ENCODE measurements around the gene CGB1. TPM values are rescaled to one million over a fixed set of nuclear protein-coding genes. Genes with fewer than 3 reads are reported as not detected.
"Not testable (repeated sequence)": the region's sequence is repeated elsewhere in the genome, so short reads cannot be mapped to it uniquely, and the experiment has no call there.

CGB1 gene
- total RNA-seq, 1 donor from 2014 or later: not detected

- DNase-seq: no peak
Observed at GRCh38 chr19:49057636-49058234, 21.0 kb upstream of the CGB1 start, which contains the start of gene CGB7. Gene CGB7 (minus strand): TSS chr19:49057749. CDS start chr19:49055375, 2,374 bp downstream.

- DNase-seq: not testable (repeated sequence)
Observed at GRCh38 chr19:49056902-49057596, 20.4 kb upstream of the CGB1 start.

GRCh38 chr19:49056101-49056901, 19.6 kb upstream of the CGB1 start:
- DNase-seq: no peak

- not testable (repeated sequence) for DNase-seq
Observed at GRCh38 chr19:49050376-49051033, 13.8 kb upstream of the CGB1 start.

- DNase-seq: not testable (repeated sequence)
Observed at GRCh38 chr19:49049834-49050233, 13.1 kb upstream of the CGB1 start.

GRCh38 chr19:49049011-49049410, 12.3 kb upstream of the CGB1 start, which contains the start of gene CGB8:
Gene CGB8 (minus strand): TSS chr19:49049111. CDS start chr19:49048739, 372 bp downstream.
- not testable (repeated sequence) for DNase-seq

- DNase-seq: not testable (repeated sequence)
Observed at GRCh38 chr19:49043548-49043947, 6.9 kb upstream of the CGB1 start, which contains the start of gene CGB5. Gene CGB5 (plus strand): TSS chr19:49043848. CDS start chr19:49044210, 362 bp downstream.

- DNase-seq: not testable (repeated sequence)
Observed at GRCh38 chr19:49042666-49043065, 6.0 kb upstream of the CGB1 start.

- no peak for DNase-seq
Observed at GRCh38 chr19:49042177-49042576, 5.5 kb upstream of the CGB1 start.

- not testable (repeated sequence) for DNase-seq
Observed at GRCh38 chr19:49039736-49040135, 3.0 kb upstream of the CGB1 start.

GRCh38 chr19:49038557-49039276, 2.0 kb upstream of the CGB1 start:
- not testable (repeated sequence) for DNase-seq

- not testable (repeated sequence) for DNase-seq
Observed at GRCh38 chr19:49038111-49038510, 1.4 kb upstream of the CGB1 start.

- DNase-seq: not testable (repeated sequence)
Observed at GRCh38 chr19:49031642-49032301, 4.9 kb downstream of the CGB1 start, which contains the start of gene CGB2. Gene CGB2 (plus strand): TSS chr19:49031890. CDS start chr19:49032096, 206 bp downstream.

GRCh38 chr19:49030323-49030722, 6.4 kb downstream of the CGB1 start:
- DNase-seq: not testable (repeated sequence)

GRCh38 chr19:49029749-49030148, 6.9 kb downstream of the CGB1 start:
- not testable (repeated sequence) for DNase-seq

GRCh38 chr19:49028686-49029085, 8.0 kb downstream of the CGB1 start:
- not testable (repeated sequence) for DNase-seq

GRCh38 chr19:49025599-49025998, 11.1 kb downstream of the CGB1 start:
- DNase-seq: not testable (repeated sequence)

GRCh38 chr19:49025088-49025487, 11.6 kb downstream of the CGB1 start:
- DNase-seq: not testable (repeated sequence)

GRCh38 chr19:49024233-49024632, 12.5 kb downstream of the CGB1 start, which contains the start of gene CGB3:
Gene CGB3 (minus strand): TSS chr19:49024333. CDS start chr19:49023971, 362 bp downstream.
- DNase-seq: not testable (repeated sequence)

GRCh38 chr19:49022116-49022515, 14.6 kb downstream of the CGB1 start:
- DNase-seq: no peak
